IMR-90 (cell line): ENCODE results near the gene RPS3A. TPM values are rescaled to one million over a fixed set of nuclear protein-coding genes. Genes with fewer than 3 reads are reported as not detected.

ENCODE experiments used
- ATAC-seq: fragments of 200-7000 bp; cut with Tn5 transposase; 2 replicates; pipeline ENCODE4 v1.9.1; 2020; ENCODE audit warnings: low read depth, mild to moderate bottlenecking, moderate library complexity
- BruUV-seq: library from RNA; stranded (reverse); fragments of 400-500 nt; replicated peaks from 2 replicates; lab custom pipeline; 2021; lab: Mats Ljungman, UMichigan
- CTCF ChIA-PET: fragments of 300-600 bp; formaldehyde crosslinking; extraction: SDS; loops from one replicate; lab custom pipeline; 2021; ENCODE audit warnings: antibody characterized with exemption; lab: Yijun Ruan, JAX
- POLR2A ChIA-PET: fragments of 300-600 bp; sonication (Branson Sonifier 250); formaldehyde crosslinking; loops from one replicate; lab custom pipeline; 2022; ENCODE audit warnings: antibody characterized with exemption; ENCODE audit not compliant: unreplicated experiment; lab: Charles Lee
- DNase-seq: peaks from one replicate; pipeline ENCODE4 v3.0.0; 2013
- H2AFZ ChIP-seq: replicated peaks from 2 replicates; pipeline ENCODE3; 2013; ENCODE audit warnings: low read length, mild to moderate bottlenecking; ENCODE audit not compliant: poor library complexity
- H2AK5ac ChIP-seq: 2 replicates; pipeline ENCODE4 v1.6.1; 2013; ENCODE audit warnings: low read depth, low read length, inconsistent platforms
- H2AK9ac ChIP-seq: replicated peaks from 2 replicates; pipeline ENCODE3; 2013; ENCODE audit warnings: mild to moderate bottlenecking, low read depth, low read length, moderate library complexity; ENCODE audit not compliant: poor library complexity
- H2BK120ac ChIP-seq: 2 replicates; pipeline ENCODE4 v1.6.1; 2013; ENCODE audit warnings: low read depth, low read length, inconsistent platforms
- H2BK15ac ChIP-seq: 3 replicates; pipeline ENCODE4 v1.6.1; 2013; ENCODE audit warnings: low read depth, low read length, inconsistent platforms
- H2BK20ac ChIP-seq: 2 replicates; pipeline ENCODE4 v1.6.1; 2013; ENCODE audit warnings: low read depth, mild to moderate bottlenecking, inconsistent platforms, low read length, moderate library complexity
- H2BK5ac ChIP-seq: 2 replicates; pipeline ENCODE4 v1.6.1; 2013; ENCODE audit warnings: mild to moderate bottlenecking, low read depth, low read length, inconsistent platforms; ENCODE audit not compliant: poor library complexity, severe bottlenecking
- H3K14ac ChIP-seq: replicated peaks from 2 replicates; pipeline ENCODE4 v1.6.1; 2013; ENCODE audit warnings: low read depth, low read length, inconsistent platforms
- H3K18ac ChIP-seq: 2 replicates; pipeline ENCODE4 v1.6.1; 2013; ENCODE audit warnings: low read depth, low read length, control low read depth
- H3K23ac ChIP-seq: 2 replicates; pipeline ENCODE4 v1.6.1; 2013; ENCODE audit warnings: low read depth, low read length, inconsistent platforms
- H3K27ac ChIP-seq: 2 replicates; pipeline ENCODE4 v1.5.1; 2013; ENCODE audit warnings: mild to moderate bottlenecking, control low read depth, low read length; ENCODE audit not compliant: insufficient read depth
- H3K27me3 ChIP-seq: 2 replicates; pipeline ENCODE4 v1.6.1; 2013; ENCODE audit warnings: low read length; ENCODE audit not compliant: control insufficient read depth, insufficient read depth
- H3K36me3 ChIP-seq: 2 replicates; pipeline ENCODE4 v1.6.1; 2013; ENCODE audit warnings: low read length, mixed read lengths; ENCODE audit not compliant: control insufficient read depth, insufficient read depth
- H3K4ac ChIP-seq: 2 replicates; pipeline ENCODE4 v1.6.1; 2013; ENCODE audit warnings: low read depth, low read length, inconsistent platforms
- H3K4me1 ChIP-seq: 2 replicates; pipeline ENCODE4 v1.6.1; 2013; ENCODE audit warnings: low read length, mixed read lengths; ENCODE audit not compliant: control insufficient read depth, insufficient read depth
- H3K4me2 ChIP-seq: 2 replicates; pipeline ENCODE4 v1.6.1; 2013; ENCODE audit warnings: low read depth, mild to moderate bottlenecking, control low read depth, low read length, moderate library complexity
- H3K4me3 ChIP-seq: 2 replicates; pipeline ENCODE4 v1.5.1; 2013; ENCODE audit warnings: low read depth, mild to moderate bottlenecking, control low read depth, low read length, moderate library complexity; ENCODE audit not compliant: insufficient read depth
- H3K56ac ChIP-seq: 2 replicates; pipeline ENCODE4 v1.6.1; 2013; ENCODE audit warnings: low read length, inconsistent platforms; ENCODE audit not compliant: insufficient read depth; ENCODE audit errors: extremely low read depth
- H3K79me1 ChIP-seq, 2 experiments: 2 replicates each; pipeline ENCODE4 v1.6.1; 2013; ENCODE audit warnings: low read length in 2 of 2, inconsistent platforms in 1 of 2, low read depth in 1 of 2
- H3K9ac ChIP-seq: 2 replicates; pipeline ENCODE4 v1.6.1; 2013; ENCODE audit warnings: low read depth, low read length, control low read depth
- H3K9me1 ChIP-seq: 2 replicates; pipeline ENCODE4 v1.6.1; 2013; ENCODE audit warnings: low read length, inconsistent platforms; ENCODE audit not compliant: insufficient read depth
- H3K9me3 ChIP-seq: 2 replicates; pipeline ENCODE4 v1.6.1; 2013; ENCODE audit warnings: low read length; ENCODE audit not compliant: control insufficient read depth, insufficient read depth
- H4K20me1 ChIP-seq: 2 replicates; pipeline ENCODE4 v1.6.1; 2013; ENCODE audit warnings: low read length, inconsistent platforms; ENCODE audit not compliant: insufficient read depth
- H4K5ac ChIP-seq: 2 replicates; pipeline ENCODE4 v1.6.1; 2013; ENCODE audit warnings: mild to moderate bottlenecking, low read depth, low read length, control low read depth
- H4K8ac ChIP-seq, 2 experiments: 2 replicates each; pipeline ENCODE4 v1.6.1; 2013; ENCODE audit warnings: low read depth in 2 of 2, low read length in 2 of 2, control low read depth in 1 of 2, inconsistent platforms in 1 of 2
- H4K91ac ChIP-seq: 2 replicates; pipeline ENCODE4 v1.6.1; 2013; ENCODE audit warnings: low read depth, low read length, inconsistent platforms; ENCODE audit not compliant: insufficient read depth
- BHLHE40 ChIP-seq: fragments of 150-350 bp; IDR thresholded peaks from 2 replicates; pipeline ENCODE4 v1.6.1; 2016; ENCODE audit warnings: mild to moderate bottlenecking, low read depth, low read length
- CEBPB ChIP-seq: IDR thresholded peaks from 2 replicates; pipeline ENCODE4 v1.6.1; 2012; ENCODE audit warnings: low read depth, low read length, improper control_type of control experiment
- CHD1 ChIP-seq: IDR thresholded peaks from 2 replicates; pipeline ENCODE4 v1.6.1; 2012; ENCODE audit warnings: low read depth, low read length, improper control_type of control experiment
- FOS ChIP-seq: fragments of 150-350 bp; IDR thresholded peaks from 2 replicates; pipeline ENCODE4 v1.6.1; 2016; ENCODE audit warnings: low read depth, low read length
- MAFK ChIP-seq: IDR thresholded peaks from 2 replicates; pipeline ENCODE4 v1.6.1; 2012; ENCODE audit warnings: low read depth, low read length, improper control_type of control experiment
- MAZ ChIP-seq: IDR thresholded peaks from 2 replicates; pipeline ENCODE4 v1.6.1; 2012; ENCODE audit warnings: low read depth, mild to moderate bottlenecking, low read length, improper control_type of control experiment, moderate library complexity, borderline replicate concordance
- MXI1 ChIP-seq: IDR thresholded peaks from 2 replicates; pipeline ENCODE4 v1.6.1; 2012; ENCODE audit warnings: low read depth, mild to moderate bottlenecking, low read length, moderate library complexity, borderline replicate concordance
- RAD21 ChIP-seq: IDR thresholded peaks from 2 replicates; pipeline ENCODE4 v1.6.1; 2012; ENCODE audit warnings: low read length, improper control_type of control experiment
- RCOR1 ChIP-seq: IDR thresholded peaks from 2 replicates; pipeline ENCODE4 v1.6.1; 2012; ENCODE audit warnings: mild to moderate bottlenecking, low read length, improper control_type of control experiment; ENCODE audit not compliant: insufficient replicate concordance
- RFX5 ChIP-seq: IDR thresholded peaks from 2 replicates; pipeline ENCODE4 v1.8.0; 2012; ENCODE audit warnings: low read depth, mild to moderate bottlenecking, low read length, moderate library complexity
- WGBS, 2 experiments: methylation state at CpG; one replicate each; pipeline versions ENCODE4 v1.1.5 to v1.1.7; 2013; ENCODE audit warnings: missing lambda C conversion rate in 2 of 2; ENCODE audit not compliant: insufficient read length in 1 of 2; ENCODE audit errors: extremely low coverage in 2 of 2; 5-methylcytosine and 5-hydroxymethylcytosine counted together
- dilution Hi-C: fragments of 300-500 bp; cut with HindIII; formaldehyde crosslinking; loops from one replicate; pipeline ENCODE4 v1.14.3; 2018; ENCODE audit warnings: low sequenced_read_pairs; ENCODE audit not compliant: unreplicated experiment
- in situ Hi-C: fragments of 300-500 bp; cut with MboI; formaldehyde crosslinking; loops from 3 replicates; pipeline ENCODE4 v1.14.3; 2019; ENCODE audit warnings: low sequenced_read_pairs, inconsistent platforms, mixed read lengths
- intact Hi-C: fragments of 100-400 bp; cut with micrococcal nuclease; formaldehyde crosslinking; loops from 2 replicates; pipeline ENCODE4 v1.10.0; 2022
- polyA plus RNA-seq, 3 experiments: library from polyadenylated mRNA; depleted of rRNA; stranded (reverse); fragments of >200 nt; gene quantifications; 2 replicates each; pipeline ENCODE4 v1.2.3, GENCODE V29; 2012; ENCODE audit warnings: low replicate concordance in 1 of 3
- total RNA-seq: library from RNA; depleted of rRNA; stranded (reverse); fragments of >200 nt; gene quantifications from 2 replicates; pipeline ENCODE4 v1.2.3, GENCODE V29; 2012
- TF ChIP-seq, protein P1 (sequence below): fragments of 150-350 bp; IDR thresholded peaks from 2 replicates; pipeline ENCODE4 v1.6.1; 2017; ENCODE audit warnings: mild to moderate bottlenecking, antibody characterized with exemption, low read length, low read depth
- TF ChIP-seq, protein P2 (sequence below): conservative IDR thresholded peaks from 2 replicates; pipeline ENCODE4 v1.5.1; 2012; ENCODE audit warnings: mild to moderate bottlenecking, low read depth, low read length, improper control_type of control experiment
- TF ChIP-seq, protein P3 (sequence below): fragments of 150-350 bp; IDR thresholded peaks from 2 replicates; pipeline ENCODE4 v1.6.1; 2016; ENCODE audit warnings: low read depth, mild to moderate bottlenecking, low read length, moderate library complexity, borderline replicate concordance

RPS3A gene
- total and polyA plus RNA-seq, 2 of the 4 experiments (the other 2 are of a cell fraction) = 1,618 to 1,729 TPM

DNA sequence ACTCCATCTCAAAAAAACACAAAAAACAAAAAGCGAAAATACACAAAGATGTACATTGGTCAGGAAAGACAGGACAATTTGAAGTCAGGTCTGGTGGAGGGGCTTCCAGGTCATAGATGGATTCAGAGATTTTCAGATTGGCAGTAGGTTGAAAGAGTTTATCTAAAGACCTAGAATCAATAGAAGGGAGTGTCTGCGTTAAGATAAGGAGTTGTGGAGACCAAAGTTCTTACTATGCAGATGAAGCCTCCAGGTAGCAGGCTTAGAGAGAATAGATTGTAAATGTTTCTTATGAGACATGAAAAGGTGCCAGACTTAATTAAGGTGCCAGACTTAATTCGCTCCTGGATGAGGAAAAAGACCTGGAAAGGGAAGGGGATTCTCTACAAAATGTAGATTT is 6.9 kb upstream of the RPS3A start:
- no peak overlapping the region for H3K9ac ChIP-seq
- H2BK15ac ChIP-seq = no peak overlapping the region
- H2BK120ac ChIP-seq = no peak overlapping the region
- no peak overlapping the region for H3K14ac ChIP-seq
- H2BK5ac ChIP-seq = no peak overlapping the region
- in situ Hi-C loops = no loop called here
- H4K20me1 ChIP-seq = no peaks in the 10 kb centered on the region
- H3K27ac ChIP-seq = no peak overlapping the region
- H3K4me1 ChIP-seq = no peaks in the 10 kb centered on the region
- no peak overlapping the region for H4K5ac ChIP-seq
- H3K79me1 ChIP-seq = no peaks in the 10 kb centered on the region
- H3K27me3 ChIP-seq = no peaks in the 10 kb centered on the region
- H3K36me3 ChIP-seq = no peaks in the 10 kb centered on the region
- TF ChIP-seq, protein P1, sequence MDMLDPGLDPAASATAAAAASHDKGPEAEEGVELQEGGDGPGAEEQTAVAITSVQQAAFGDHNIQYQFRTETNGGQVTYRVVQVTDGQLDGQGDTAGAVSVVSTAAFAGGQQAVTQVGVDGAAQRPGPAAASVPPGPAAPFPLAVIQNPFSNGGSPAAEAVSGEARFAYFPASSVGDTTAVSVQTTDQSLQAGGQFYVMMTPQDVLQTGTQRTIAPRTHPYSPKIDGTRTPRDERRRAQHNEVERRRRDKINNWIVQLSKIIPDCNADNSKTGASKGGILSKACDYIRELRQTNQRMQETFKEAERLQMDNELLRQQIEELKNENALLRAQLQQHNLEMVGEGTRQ = no peak
- TF ChIP-seq, protein P2, sequence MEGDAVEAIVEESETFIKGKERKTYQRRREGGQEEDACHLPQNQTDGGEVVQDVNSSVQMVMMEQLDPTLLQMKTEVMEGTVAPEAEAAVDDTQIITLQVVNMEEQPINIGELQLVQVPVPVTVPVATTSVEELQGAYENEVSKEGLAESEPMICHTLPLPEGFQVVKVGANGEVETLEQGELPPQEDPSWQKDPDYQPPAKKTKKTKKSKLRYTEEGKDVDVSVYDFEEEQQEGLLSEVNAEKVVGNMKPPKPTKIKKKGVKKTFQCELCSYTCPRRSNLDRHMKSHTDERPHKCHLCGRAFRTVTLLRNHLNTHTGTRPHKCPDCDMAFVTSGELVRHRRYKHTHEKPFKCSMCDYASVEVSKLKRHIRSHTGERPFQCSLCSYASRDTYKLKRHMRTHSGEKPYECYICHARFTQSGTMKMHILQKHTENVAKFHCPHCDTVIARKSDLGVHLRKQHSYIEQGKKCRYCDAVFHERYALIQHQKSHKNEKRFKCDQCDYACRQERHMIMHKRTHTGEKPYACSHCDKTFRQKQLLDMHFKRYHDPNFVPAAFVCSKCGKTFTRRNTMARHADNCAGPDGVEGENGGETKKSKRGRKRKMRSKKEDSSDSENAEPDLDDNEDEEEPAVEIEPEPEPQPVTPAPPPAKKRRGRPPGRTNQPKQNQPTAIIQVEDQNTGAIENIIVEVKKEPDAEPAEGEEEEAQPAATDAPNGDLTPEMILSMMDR = no peak
- TF ChIP-seq MAZ (no peak), MXI1 (no peak), RAD21 (no peak), BHLHE40 (no peak), MAFK (no peak), FOS (no peak), RCOR1 (no peak), CHD1 (no peak), RFX5 (no peak), CEBPB (no peak)
- TF ChIP-seq, protein P3, sequence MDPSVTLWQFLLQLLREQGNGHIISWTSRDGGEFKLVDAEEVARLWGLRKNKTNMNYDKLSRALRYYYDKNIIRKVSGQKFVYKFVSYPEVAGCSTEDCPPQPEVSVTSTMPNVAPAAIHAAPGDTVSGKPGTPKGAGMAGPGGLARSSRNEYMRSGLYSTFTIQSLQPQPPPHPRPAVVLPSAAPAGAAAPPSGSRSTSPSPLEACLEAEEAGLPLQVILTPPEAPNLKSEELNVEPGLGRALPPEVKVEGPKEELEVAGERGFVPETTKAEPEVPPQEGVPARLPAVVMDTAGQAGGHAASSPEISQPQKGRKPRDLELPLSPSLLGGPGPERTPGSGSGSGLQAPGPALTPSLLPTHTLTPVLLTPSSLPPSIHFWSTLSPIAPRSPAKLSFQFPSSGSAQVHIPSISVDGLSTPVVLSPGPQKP = no peak
- intact Hi-C loops = loop anchor here (10.0 kb wide), 1 partner anchor 1108 kb away; no protein-coding TSS in a partner anchor
- ChIA-PET CTCF (no interaction called here), POLR2A (no interaction called here)
- H4K91ac ChIP-seq = no peak overlapping the region
- H3K9me3 ChIP-seq = no peaks in the 10 kb centered on the region
- H3K9me1 ChIP-seq = no peaks in the 10 kb centered on the region
- ATAC-seq = no peak
- BruUV-seq = no TSS peak
- DNase-seq = no peak
- H4K8ac ChIP-seq = no peak overlapping the region
- H3K56ac ChIP-seq = no peak overlapping the region
- whole genome bisulfite sequencing, 2 experiments = 80% methylated on average over 1 of the region's 3 CpGs; no CpG with 5 or more reads in 1 of the 2 experiments
- H3K4ac ChIP-seq = no peak overlapping the region
- no peak overlapping the region for H3K18ac ChIP-seq
- H2AFZ ChIP-seq = no peak overlapping the region
- dilution Hi-C loops = no loop called here
- no peak overlapping the region for H2AK9ac ChIP-seq
- H3K4me2 ChIP-seq = no peak overlapping the region
- H3K23ac ChIP-seq = no peak overlapping the region
- H2BK20ac ChIP-seq = no peak overlapping the region
- no peak overlapping the region for H3K4me3 ChIP-seq
- H2AK5ac ChIP-seq = no peak overlapping the region
